Measurements from ENCODE around the gene DDX56. TPM values are rescaled to one million over a fixed set of nuclear protein-coding genes. Genes with fewer than 3 reads are reported as not detected.
"Not testable (repeated sequence)": the region's sequence is repeated elsewhere in the genome, so short reads cannot be mapped to it uniquely, and the experiment has no call there.

Gene DDX56
- total RNA-seq, 6 experiments from 2014 or later, result 31.8 to 42.2 (median 36.5) TPM

- DNase-seq (no peak), ATAC-seq (no peak)
- Histone ChIP-seq H3K9me3 (no peaks in the 10 kb centered on the region), H3K27me3 (no peaks in the 10 kb centered on the region), H3K27ac (no peak overlapping the region), H3K36me3 (no peaks in the 10 kb centered on the region), H3K4me1 (peaks cover 0 to 10% (median 1%) of the 10 kb centered on the region in 4 donors), H3K4me3 (no peak overlapping the region)
- WGBS (ENCODE audit: insufficient coverage, low coverage, low lambda C conversion rate, missing lambda C conversion rate), result 60% methylated on average over 6 of the region's 6 CpGs
- TF ChIP-seq POLR2A (IDR thresholded peaks at IDR 0.05) (no peak), CTCF (IDR thresholded peaks at IDR 0.05) (no peak)
- intact Hi-C loops (cut with DNase I), result no loop called here
Measured at GRCh38 chr7:44603193-44603592, 29.5 kb upstream of the DDX56 start.

- 33% methylated on average over 1 of the region's 1 CpG for WGBS (ENCODE audit: insufficient coverage, low coverage, low lambda C conversion rate, missing lambda C conversion rate)
- TF ChIP-seq POLR2A (IDR thresholded peaks at IDR 0.05) (no peak), CTCF (IDR thresholded peaks at IDR 0.05) (no peak)
Measured at GRCh38 chr7:44602576-44602910, 28.8 kb upstream of the DDX56 start.

GRCh38 chr7:44599222-44599621 is 25.5 kb upstream of the DDX56 start:
- 83% methylated on average over 1 of the region's 3 CpGs for WGBS (ENCODE audit: insufficient coverage, low coverage, low lambda C conversion rate, missing lambda C conversion rate)
- Histone ChIP-seq H3K27ac (no peak overlapping the region), H3K9me3 (no peaks in the 10 kb centered on the region), H3K36me3 (no peaks in the 10 kb centered on the region), H3K4me3 (no peak overlapping the region), H3K27me3 (no peaks in the 10 kb centered on the region), H3K4me1 (no peaks in the 10 kb centered on the region)
- TF ChIP-seq POLR2A (IDR thresholded peaks at IDR 0.05), result no peak
- TF ChIP-seq CTCF (IDR thresholded peaks at IDR 0.05), result no peak
- ATAC-seq (no peak), DNase-seq (no peak)
- intact Hi-C loops (cut with DNase I), result no loop called here

More at GRCh38 chr7:44602576-44602910, 28.8 kb upstream of the DDX56 start:
- Histone ChIP-seq H3K4me3 (no peak overlapping the region), H3K27ac (no peak overlapping the region), H3K9me3 (no peaks in the 10 kb centered on the region), H3K4me1 (peaks cover 0 to 4% (median 1%) of the 10 kb centered on the region in 4 donors), H3K36me3 (no peaks in the 10 kb centered on the region), H3K27me3 (no peaks in the 10 kb centered on the region)
- ATAC-seq (no peak), DNase-seq (no peak)
- intact Hi-C loops (cut with DNase I), result no loop called here

GRCh38 chr7:44597181-44597580 is 23.5 kb upstream of the DDX56 start:
- intact Hi-C loops (cut with DNase I); ATAC-seq; H3K4me1 ChIP-seq; H3K27ac ChIP-seq; H3K36me3 ChIP-seq; H3K27me3 ChIP-seq; H3K4me3 ChIP-seq; H3K9me3 ChIP-seq; DNase-seq: not testable (repeated sequence)
- 86% methylated on average over 8 of the region's 8 CpGs for WGBS (ENCODE audit: insufficient coverage, low coverage, low lambda C conversion rate, missing lambda C conversion rate)

- intact Hi-C loops (cut with DNase I), result no loop called here
Measured at GRCh38 chr7:44595934-44596635, 22.4 kb upstream of the DDX56 start.

More at GRCh38 chr7:44595934-44596635, 22.4 kb upstream of the DDX56 start:
- ATAC-seq, result no peak
- Histone ChIP-seq H3K36me3 (no peaks in the 10 kb centered on the region), H3K4me1 (no peaks in the 10 kb centered on the region), H3K27ac (no peak overlapping the region), H3K9me3 (no peaks in the 10 kb centered on the region), H3K27me3 (no peaks in the 10 kb centered on the region), H3K4me3 (no peak overlapping the region)
- DNase-seq, result no peak
- TF ChIP-seq CTCF (IDR thresholded peaks at IDR 0.05) (no peak), POLR2A (IDR thresholded peaks at IDR 0.05) (no peak)
- 71% methylated on average over 4 of the region's 5 CpGs for WGBS (ENCODE audit: insufficient coverage, low coverage, low lambda C conversion rate, missing lambda C conversion rate)
